Measurements from ENCODE around the gene UQCRH. TPM values are rescaled to one million over a fixed set of nuclear protein-coding genes. Genes with fewer than 3 reads are reported as not detected.

UQCRH gene
- total RNA-seq = 167 to 194 TPM (median 168 TPM) in 3 replicates
- long read RNA-seq, transcript UQCRH-201 (4 exons, 604 nt) = major isoform, 96 of 110 reads
- long read RNA-seq, transcript UQCRH-205 (5 exons, 674 nt) = minor isoform, 12 of 110 reads
- long read RNA-seq, partial matches to known transcripts = 0 of 110 reads
- long read RNA-seq, other reads (novel, unspliced or antisense) = 2 of 110 reads

- Mint-ChIP-seq H3K4me3 (ENCODE audit: unreplicated experiment) (peak within 1 kb of the TSS; percentile 86), H3K4me1 (ENCODE audit: low read depth) (peaks cover 53% of the 10 kb centered on the region), H3K27ac (ENCODE audit: unreplicated experiment) (peak within 1 kb of the TSS; percentile 99), H3K9me3 (ENCODE audit: low read depth) (no peaks in the 10 kb centered on the region), H3K36me3 (ENCODE audit: low read depth) (peaks cover 2% of the 10 kb centered on the region), H3K27me3 (ENCODE audit: low read depth) (no peaks in the 10 kb centered on the region)
- TF ChIP-seq CTCF (IDR thresholded peaks at IDR 0.05) = no peak
- peak; percentile 97 for DNase-seq (ENCODE audit: low spot score)
Measured at GRCh38 chr1:46303038-46303871, at the start of gene UQCRH, which contains the start of gene LRRC41. Gene UQCRH (plus strand): TSS chr1:46303698. CDS start chr1:46303767, 69 bp downstream. Gene LRRC41 (minus strand): TSS chr1:46303616. CDS start chr1:46303322, 294 bp downstream.

GRCh38 chr1:46254668-46255067 lies 48.8 kb upstream of the UQCRH start:
- H3K9me3 Mint-ChIP-seq (ENCODE audit: low read depth) = no peaks in the 10 kb centered on the region
- no peaks in the 10 kb centered on the region for H3K4me1 Mint-ChIP-seq (ENCODE audit: low read depth)
- H3K27ac Mint-ChIP-seq (ENCODE audit: unreplicated experiment) = no peak overlapping the region
- no peak for DNase-seq (ENCODE audit: low spot score)
- no peak for TF ChIP-seq CTCF (IDR thresholded peaks at IDR 0.05)
- H3K27me3 Mint-ChIP-seq (ENCODE audit: low read depth) = no peaks in the 10 kb centered on the region
- H3K36me3 Mint-ChIP-seq (ENCODE audit: low read depth) = peaks cover 4% of the 10 kb centered on the region
- no peak overlapping the region for H3K4me3 Mint-ChIP-seq (ENCODE audit: unreplicated experiment)

GRCh38 chr1:46256523-46256922 lies 47.0 kb upstream of the UQCRH start:
- Mint-ChIP-seq H3K36me3 (ENCODE audit: low read depth) (peaks cover 9% of the 10 kb centered on the region), H3K27me3 (ENCODE audit: low read depth) (no peaks in the 10 kb centered on the region), H3K27ac (ENCODE audit: unreplicated experiment) (no peak overlapping the region), H3K4me1 (ENCODE audit: low read depth) (no peaks in the 10 kb centered on the region), H3K9me3 (ENCODE audit: low read depth) (no peaks in the 10 kb centered on the region), H3K4me3 (ENCODE audit: unreplicated experiment) (no peak overlapping the region)
- no peak for TF ChIP-seq CTCF (IDR thresholded peaks at IDR 0.05)
- no peak for DNase-seq (ENCODE audit: low spot score)

GRCh38 chr1:46262508-46262907 lies 41.0 kb upstream of the UQCRH start:
- H3K4me3 Mint-ChIP-seq (ENCODE audit: unreplicated experiment) = no peak overlapping the region
- DNase-seq (ENCODE audit: low spot score) = no peak
- H3K27ac Mint-ChIP-seq (ENCODE audit: unreplicated experiment) = no peak overlapping the region
- peaks cover 10% of the 10 kb centered on the region for H3K36me3 Mint-ChIP-seq (ENCODE audit: low read depth)
- TF ChIP-seq CTCF (IDR thresholded peaks at IDR 0.05) = no peak
- H3K27me3 Mint-ChIP-seq (ENCODE audit: low read depth) = no peaks in the 10 kb centered on the region
- H3K4me1 Mint-ChIP-seq (ENCODE audit: low read depth) = no peaks in the 10 kb centered on the region
- no peaks in the 10 kb centered on the region for H3K9me3 Mint-ChIP-seq (ENCODE audit: low read depth)

- peaks cover 10% of the 10 kb centered on the region for H3K36me3 Mint-ChIP-seq (ENCODE audit: low read depth)
- H3K9me3 Mint-ChIP-seq (ENCODE audit: low read depth) = no peaks in the 10 kb centered on the region
- no peaks in the 10 kb centered on the region for H3K27me3 Mint-ChIP-seq (ENCODE audit: low read depth)
- H3K27ac Mint-ChIP-seq (ENCODE audit: unreplicated experiment) = no peak overlapping the region
- H3K4me3 Mint-ChIP-seq (ENCODE audit: unreplicated experiment) = no peak overlapping the region
- no peak for TF ChIP-seq CTCF (IDR thresholded peaks at IDR 0.05)
- DNase-seq (ENCODE audit: low spot score) = no peak
- H3K4me1 Mint-ChIP-seq (ENCODE audit: low read depth) = no peaks in the 10 kb centered on the region
Measured at GRCh38 chr1:46263146-46263545, 40.4 kb upstream of the UQCRH start.

Data from chondrocyte (in vitro differentiated cells).